ENCODE results near the gene BCL3. TPM values are rescaled to one million over a fixed set of nuclear protein-coding genes. Genes with fewer than 3 reads are reported as not detected.

BCL3 gene
- total RNA-seq, 1 experiment from 2014 or later: 2.2 TPM

GRCh38 chr19:44796701-44797115 is 48.2 kb downstream of the BCL3 start:
- H3K4me1 Mint-ChIP-seq: peaks cover 14 to 25% of the 10 kb centered on the region in 2 experiments
- H3K9me3 Mint-ChIP-seq: no peaks in the 10 kb centered on the region
- H3K4me2 ChIP-seq (ENCODE audit: insufficient read depth, insufficient read length, low read length): no peak overlapping the region

More at GRCh38 chr19:44796701-44797115, 48.2 kb downstream of the BCL3 start:
- H3K9ac ChIP-seq (ENCODE audit: extremely low read depth, insufficient read length, low read length): no peak overlapping the region
- no peaks in the 10 kb centered on the region for H3K9me3 ChIP-seq (ENCODE audit: control insufficient read depth, low read depth, low read length)
- no peak overlapping the region for H3K56ac ChIP-seq (ENCODE audit: insufficient read length, low read depth, low read length)
- H3K79me1 ChIP-seq (ENCODE audit: insufficient read depth, low read depth, low read length, poor library complexity, severe bottlenecking): no peaks in the 10 kb centered on the region
- no peak overlapping the region for H2AFZ ChIP-seq (ENCODE audit: low read length)
- H3K36me3 Mint-ChIP-seq (ENCODE audit: insufficient read depth in 1 of 3, low read depth in 3 of 3): peaks cover 28 to 64% (median 53%) of the 10 kb centered on the region in 3 experiments
- peak overlapping the region; percentile 28 for H3K18ac ChIP-seq (ENCODE audit: insufficient read length, low read depth, low read length)
- H3K27ac ChIP-seq (ENCODE audit: insufficient read length, low read depth, low read length): no peak overlapping the region
- no peaks in the 10 kb centered on the region for H3K23me2 ChIP-seq (ENCODE audit: insufficient read length, low read depth, low read length, poor library complexity, severe bottlenecking)
- no peak overlapping the region for H2BK120ac ChIP-seq (ENCODE audit: low read depth, low read length, poor library complexity, severe bottlenecking)
- no peaks in the 10 kb centered on the region for H3K27me3 ChIP-seq (ENCODE audit: insufficient read depth, low read length)
- no peak overlapping the region for H3K23ac ChIP-seq (ENCODE audit: insufficient read length, low read depth, low read length)
- peaks cover 3% of the 10 kb centered on the region; the same call in 1 of the 2 replicates for H3K4me1 ChIP-seq (ENCODE audit: insufficient read depth, low read length)
- H2BK15ac ChIP-seq (ENCODE audit: low read depth, low read length): no peak overlapping the region
- WGBS (ENCODE audit: extremely low coverage, insufficient read length, low lambda C conversion rate): no CpG with 5 or more reads among the region's 12 CpGs
- H3K27me3 Mint-ChIP-seq (ENCODE audit: low read depth): no peaks in the 10 kb centered on the region; the same call in 1 of the 2 replicates
- H4K91ac ChIP-seq (ENCODE audit: insufficient read length, low read depth, low read length): no peak overlapping the region
- H2BK20ac ChIP-seq (ENCODE audit: low read depth, low read length, poor library complexity, severe bottlenecking): no peak overlapping the region
- no peak overlapping the region for H2BK12ac ChIP-seq (ENCODE audit: insufficient read length, low read depth, low read length)
- TF ChIP-seq CTCF (conservative IDR thresholded peaks at IDR 0.05): no peak
- H3K27ac Mint-ChIP-seq: peak overlapping the region; percentile 29 to 91 (median 87); a peak in 6 of 7 replicates
- no peak overlapping the region for H2BK5ac ChIP-seq (ENCODE audit: insufficient read length, low read length)
- no peaks in the 10 kb centered on the region for H3K79me2 ChIP-seq (ENCODE audit: insufficient read depth, low read length)
- no peaks in the 10 kb centered on the region for H4K20me1 ChIP-seq (ENCODE audit: control insufficient read depth, insufficient read depth, insufficient read length)
- no peak overlapping the region for H2AK5ac ChIP-seq (ENCODE audit: insufficient read length, low read length)
- H3T11ph ChIP-seq (ENCODE audit: low read length): no peak overlapping the region
- H4K8ac ChIP-seq (replicated peaks; ENCODE audit: insufficient read length, low read depth, low read length): no peak overlapping the region
- no peak overlapping the region for H4K5ac ChIP-seq (ENCODE audit: insufficient read length, low read depth, low read length)
- H3K4ac ChIP-seq (ENCODE audit: low read depth, low read length): no peak overlapping the region
- peak; percentile 55 for DNase-seq
- H3K4me3 Mint-ChIP-seq: peak overlapping the region; percentile 21 to 32; a peak in 1 of 5 replicates
- no peak overlapping the region; the same call in 1 of the 2 replicates for H3K14ac ChIP-seq (ENCODE audit: insufficient read depth, low read length)

All from H9 (cell line).